ENCODE data around the gene BAZ1A.
"Not testable (repeated sequence)": the region's sequence is repeated elsewhere in the genome, so short reads cannot be mapped to it uniquely, and the experiment has no call there.

The BAZ1A gene

DNA sequence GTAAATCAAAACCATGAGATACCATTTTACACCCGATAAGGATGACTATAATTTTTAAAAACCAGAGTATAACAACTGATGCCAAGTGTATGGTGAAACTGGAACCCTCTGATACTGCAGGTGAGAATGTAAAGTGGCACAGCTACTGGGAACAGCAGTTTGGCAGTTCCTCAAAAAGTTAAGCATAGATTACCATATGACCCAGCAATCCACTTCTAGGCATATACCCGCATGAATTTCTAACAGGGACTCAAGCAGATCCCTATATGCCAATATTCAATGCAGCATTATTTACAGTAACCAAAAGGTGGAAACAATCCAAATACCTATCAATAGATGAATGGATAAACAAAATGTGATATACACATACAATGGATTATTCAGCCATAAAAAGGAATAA is 57.4 kb downstream of the BAZ1A start:
- no peak for DNase-seq (ENCODE audit: low read depth, low spot score)
- no peaks in the 10 kb centered on the region for H3K4me1 ChIP-seq (ENCODE audit: control insufficient read depth, insufficient read depth, low read length)
- no peaks in the 10 kb centered on the region for H3K27me3 ChIP-seq (ENCODE audit: control insufficient read depth, insufficient read depth, low read length)
- H3K27ac ChIP-seq (ENCODE audit: low read length): no peak overlapping the region
- no peak overlapping the region for H3K4me3 ChIP-seq (ENCODE audit: low read length)
- H3K36me3 ChIP-seq (ENCODE audit: control insufficient read depth, insufficient read depth, low read length): no peaks in the 10 kb centered on the region
- WGBS (ENCODE audit: insufficient coverage, insufficient read length): no CpG with 5 or more reads among the region's 2 CpGs
- no peaks in the 10 kb centered on the region for H3K9me3 ChIP-seq (ENCODE audit: control insufficient read depth, insufficient read depth, low read length)

DNA sequence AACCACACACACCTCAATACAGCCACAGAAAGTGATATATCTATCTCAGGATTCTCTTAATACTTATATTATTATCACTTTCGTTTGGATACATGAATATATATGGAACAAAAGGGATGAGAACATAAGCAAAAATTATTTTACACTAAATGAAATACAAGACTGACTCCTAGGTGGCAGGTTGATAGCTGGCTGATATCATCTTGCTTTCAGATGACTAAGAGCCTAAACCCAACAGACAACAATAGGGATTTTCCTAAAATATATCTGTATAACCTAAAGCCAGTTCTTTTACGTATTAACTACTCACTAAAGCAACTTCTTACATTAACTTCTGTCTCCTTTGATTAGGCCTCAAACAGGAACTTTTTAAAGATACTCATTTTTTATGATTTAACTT is 65.1 kb downstream of the BAZ1A start:
- no peak overlapping the region for H3K4me3 ChIP-seq (ENCODE audit: low read length)

DNA sequence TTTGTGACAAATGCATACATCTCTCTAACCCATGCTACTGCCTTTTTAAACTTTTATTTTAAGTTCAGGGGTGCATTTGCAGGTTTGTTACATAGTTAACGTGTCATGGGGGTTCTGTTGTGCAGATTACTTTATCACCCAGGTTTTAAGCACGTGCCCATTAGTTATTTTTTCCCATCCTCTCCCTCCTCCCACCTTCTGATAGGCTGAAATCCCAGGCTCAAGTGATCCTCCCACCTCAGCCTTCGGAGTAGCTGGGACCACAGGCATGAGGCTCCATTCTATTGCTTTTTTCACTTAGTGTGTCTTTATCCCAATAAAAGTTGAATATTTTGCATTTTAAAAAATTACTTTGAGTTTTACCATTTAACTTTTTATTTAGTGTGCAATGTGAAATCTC is 68.9 kb downstream of the BAZ1A start:
- DNase-seq (ENCODE audit: low read depth, low spot score): no peak
- Histone ChIP-seq H3K27me3 (ENCODE audit: control insufficient read depth, insufficient read depth, low read length) (no peaks in the 10 kb centered on the region), H3K36me3 (ENCODE audit: control insufficient read depth, insufficient read depth, low read length) (peaks cover 4% of the 10 kb centered on the region; the same call in 1 of the 2 replicates), H3K4me3 (ENCODE audit: low read length) (no peak overlapping the region), H3K27ac (ENCODE audit: low read length) (no peak overlapping the region), H3K9me3 (ENCODE audit: control insufficient read depth, insufficient read depth, low read length) (no peaks in the 10 kb centered on the region), H3K4me1 (ENCODE audit: control insufficient read depth, insufficient read depth, low read length) (no peaks in the 10 kb centered on the region)
- no CpG with 5 or more reads among the region's 3 CpGs for WGBS (ENCODE audit: insufficient coverage, insufficient read length)

More for the DNA sequence above, 65.1 kb downstream of the BAZ1A start:
- no CpG with 5 or more reads among the region's 2 CpGs for WGBS (ENCODE audit: insufficient coverage, insufficient read length)
- DNase-seq (ENCODE audit: low read depth, low spot score): no peak
- H3K27ac ChIP-seq (ENCODE audit: low read length): no peak overlapping the region
- H3K9me3 ChIP-seq (ENCODE audit: control insufficient read depth, insufficient read depth, low read length): no peaks in the 10 kb centered on the region
- H3K4me1 ChIP-seq (ENCODE audit: control insufficient read depth, insufficient read depth, low read length): no peaks in the 10 kb centered on the region
- H3K27me3 ChIP-seq (ENCODE audit: control insufficient read depth, insufficient read depth, low read length): no peaks in the 10 kb centered on the region
- H3K36me3 ChIP-seq (ENCODE audit: control insufficient read depth, insufficient read depth, low read length): no peaks in the 10 kb centered on the region

DNA sequence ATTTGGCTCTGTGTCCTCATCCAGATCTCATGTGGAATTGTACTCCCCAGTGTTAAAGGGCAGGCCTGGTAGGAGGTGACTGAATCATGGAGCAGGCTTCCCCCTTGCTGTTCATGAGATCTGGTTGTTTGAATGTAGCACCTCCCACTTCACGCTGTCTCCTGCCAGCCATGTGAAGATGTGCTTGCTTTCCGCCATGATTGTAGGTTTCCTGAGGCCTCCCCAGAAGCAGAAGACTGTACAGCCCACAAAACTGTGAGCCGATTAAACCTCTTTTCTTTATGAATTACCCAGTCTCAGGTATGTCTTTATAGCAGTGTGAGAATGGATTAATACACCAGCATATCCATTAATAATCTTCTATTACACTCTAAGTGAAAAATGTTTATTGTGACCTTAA is 70.2 kb downstream of the BAZ1A start:
- no peaks in the 10 kb centered on the region for H3K4me1 ChIP-seq (ENCODE audit: control insufficient read depth, insufficient read depth, low read length)
- H3K9me3 ChIP-seq (ENCODE audit: control insufficient read depth, insufficient read depth, low read length): no peaks in the 10 kb centered on the region
- H3K27me3 ChIP-seq (ENCODE audit: control insufficient read depth, insufficient read depth, low read length): no peaks in the 10 kb centered on the region
- WGBS (ENCODE audit: insufficient coverage, insufficient read length): no CpG with 5 or more reads among the region's 3 CpGs
- H3K4me3 ChIP-seq (ENCODE audit: low read length): no peak overlapping the region
- H3K27ac ChIP-seq (ENCODE audit: low read length): no peak overlapping the region
- peaks cover 4% of the 10 kb centered on the region; the same call in 1 of the 2 replicates for H3K36me3 ChIP-seq (ENCODE audit: control insufficient read depth, insufficient read depth, low read length)
- DNase-seq (ENCODE audit: low read depth, low spot score): no peak

DNA sequence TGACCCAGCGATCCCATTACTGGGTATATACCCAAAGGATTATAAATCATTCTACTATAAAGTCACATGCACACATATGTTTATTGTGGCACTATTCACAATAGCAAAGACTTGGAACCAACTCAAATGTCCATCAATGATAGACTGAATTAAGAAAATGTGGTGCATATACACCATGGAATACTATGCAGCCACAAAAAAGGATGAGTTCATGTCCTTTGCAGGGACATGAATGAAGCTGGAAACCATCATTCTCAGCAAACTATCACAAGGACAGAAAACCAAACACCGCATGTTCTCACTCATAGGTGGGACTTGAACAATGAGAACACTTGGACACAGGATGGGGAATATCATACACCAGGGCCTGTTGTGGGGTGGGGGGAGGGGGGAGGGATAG is 76.3 kb downstream of the BAZ1A start:
- not testable (repeated sequence) for H3K27me3 ChIP-seq (ENCODE audit: control insufficient read depth, insufficient read depth, low read length); H3K4me3 ChIP-seq (ENCODE audit: low read length); H3K9me3 ChIP-seq (ENCODE audit: control insufficient read depth, insufficient read depth, low read length); DNase-seq (ENCODE audit: low read depth, low spot score); H3K36me3 ChIP-seq (ENCODE audit: control insufficient read depth, insufficient read depth, low read length); H3K27ac ChIP-seq (ENCODE audit: low read length); H3K4me1 ChIP-seq (ENCODE audit: control insufficient read depth, insufficient read depth, low read length)
- no CpG with 5 or more reads among the region's 2 CpGs for WGBS (ENCODE audit: insufficient coverage, insufficient read length)

DNA sequence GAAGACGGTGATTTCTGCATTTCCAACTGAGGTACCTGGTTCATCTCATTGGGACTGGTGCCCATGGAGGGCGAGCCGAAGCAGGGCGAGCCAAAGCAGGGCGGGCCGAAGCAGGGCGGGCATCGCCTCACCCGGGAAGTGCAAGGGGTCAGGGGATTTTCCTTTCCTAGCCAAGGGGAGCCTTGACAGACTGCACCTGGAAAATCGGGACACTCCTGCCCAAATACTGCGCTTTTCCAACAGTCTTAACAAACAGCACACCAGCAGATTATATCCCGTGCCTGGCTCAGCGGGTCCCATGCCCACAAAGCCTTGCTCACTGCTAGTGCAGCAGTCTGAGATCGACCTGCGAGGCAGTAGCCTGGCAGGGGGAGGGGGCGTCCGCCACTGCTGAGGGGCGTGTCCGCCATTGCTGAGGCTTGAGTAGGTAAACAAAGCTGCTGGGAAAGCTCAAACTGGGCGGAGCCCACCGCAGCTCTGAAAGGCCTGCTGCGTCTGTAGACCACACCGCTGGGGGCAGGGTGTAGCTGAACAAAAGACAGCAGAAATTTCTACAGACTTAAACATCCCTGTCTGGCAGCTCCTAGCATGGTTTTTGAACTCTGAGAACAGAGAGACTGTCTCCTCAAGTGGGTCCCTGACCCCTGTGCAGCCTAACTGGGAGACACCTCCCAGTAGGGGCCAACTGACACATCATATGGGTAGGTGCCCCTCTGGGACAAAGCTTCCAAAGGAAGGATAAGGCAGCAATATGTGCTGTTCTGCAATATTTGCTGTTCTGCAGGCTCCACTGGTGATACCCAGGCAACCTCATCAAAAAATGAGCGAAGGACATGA is 77.2 kb downstream of the BAZ1A start:
- peaks cover 7% of the 10 kb centered on the region; the same call in 1 of the 2 replicates for H3K36me3 ChIP-seq (ENCODE audit: control insufficient read depth, insufficient read depth, low read length)
- WGBS (ENCODE audit: insufficient coverage, insufficient read length): no CpG with 5 or more reads among the region's 24 CpGs
- no peak for DNase-seq (ENCODE audit: low read depth, low spot score)

DNA sequence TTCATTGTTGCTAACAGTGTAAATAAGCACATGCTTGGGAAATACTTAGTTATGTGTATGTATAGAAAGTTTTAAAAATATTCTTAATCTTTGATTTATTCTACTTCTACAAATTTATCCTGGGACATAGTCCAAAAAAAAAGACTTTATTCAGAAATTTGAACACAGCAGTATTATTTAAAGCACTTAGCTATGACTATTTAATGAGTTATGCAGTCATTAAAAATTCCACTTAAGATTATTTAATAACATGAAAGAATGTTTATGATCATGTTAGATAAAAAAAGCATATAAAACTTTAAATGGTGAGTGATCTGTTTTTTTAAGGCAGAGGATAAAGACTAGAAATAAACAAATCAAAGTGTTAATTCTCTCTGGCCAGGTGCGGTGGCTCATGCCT is 78.3 kb downstream of the BAZ1A start:
- H3K36me3 ChIP-seq (ENCODE audit: control insufficient read depth, insufficient read depth, low read length): 0 out of 2 replicates have a peak, but pooled peaks cover 2% of the 10 kb centered on the region
- no peak overlapping the region for H3K4me3 ChIP-seq (ENCODE audit: low read length)
- no peaks in the 10 kb centered on the region for H3K4me1 ChIP-seq (ENCODE audit: control insufficient read depth, insufficient read depth, low read length)
- no peak overlapping the region for H3K27ac ChIP-seq (ENCODE audit: low read length)
- H3K9me3 ChIP-seq (ENCODE audit: control insufficient read depth, insufficient read depth, low read length): no peaks in the 10 kb centered on the region; the same call in 1 of the 2 replicates
- no CpG with 5 or more reads among the region's 1 CpG for WGBS (ENCODE audit: insufficient coverage, insufficient read length)
- no peak for DNase-seq (ENCODE audit: low read depth, low spot score)
- H3K27me3 ChIP-seq (ENCODE audit: control insufficient read depth, insufficient read depth, low read length): no peaks in the 10 kb centered on the region

More for the DNA sequence above, 77.2 kb downstream of the BAZ1A start:
- no peak overlapping the region for H3K4me3 ChIP-seq (ENCODE audit: low read length)
- H3K4me1 ChIP-seq (ENCODE audit: control insufficient read depth, insufficient read depth, low read length): no peaks in the 10 kb centered on the region
- no peak overlapping the region for H3K27ac ChIP-seq (ENCODE audit: low read length)
- no peaks in the 10 kb centered on the region for H3K27me3 ChIP-seq (ENCODE audit: control insufficient read depth, insufficient read depth, low read length)
- no peaks in the 10 kb centered on the region; the same call in 1 of the 2 replicates for H3K9me3 ChIP-seq (ENCODE audit: control insufficient read depth, insufficient read depth, low read length)

DNA sequence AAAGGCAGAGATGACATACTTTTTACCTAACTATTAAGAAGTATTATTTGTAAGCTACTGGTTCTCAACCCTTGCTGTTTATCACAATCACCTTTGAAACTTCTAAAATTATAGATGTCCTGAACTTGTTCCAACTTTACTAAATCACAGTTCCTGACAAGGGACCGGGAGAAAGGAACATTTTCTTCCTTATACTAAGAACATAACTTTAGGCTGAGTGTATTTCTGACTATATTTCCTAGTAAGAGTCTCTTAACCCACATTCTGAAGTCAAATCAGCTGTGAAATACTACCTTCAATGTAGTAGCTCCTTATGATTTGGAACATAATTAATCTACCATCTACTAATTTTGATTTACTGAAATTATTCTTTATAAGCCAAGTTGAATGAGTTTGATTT is 80.2 kb downstream of the BAZ1A start:
- H3K27me3 ChIP-seq (ENCODE audit: control insufficient read depth, insufficient read depth, low read length): no peaks in the 10 kb centered on the region
- no CpG with 5 or more reads among the region's 1 CpG for WGBS (ENCODE audit: insufficient coverage, insufficient read length)
- 0 out of 2 replicates have a peak, but pooled peaks cover 2% of the 10 kb centered on the region for H3K36me3 ChIP-seq (ENCODE audit: control insufficient read depth, insufficient read depth, low read length)
- H3K9me3 ChIP-seq (ENCODE audit: control insufficient read depth, insufficient read depth, low read length): no peaks in the 10 kb centered on the region; the same call in 1 of the 2 replicates
- DNase-seq (ENCODE audit: low read depth, low spot score): no peak
- H3K4me3 ChIP-seq (ENCODE audit: low read length): no peak overlapping the region
- H3K4me1 ChIP-seq (ENCODE audit: control insufficient read depth, insufficient read depth, low read length): no peaks in the 10 kb centered on the region
- no peak overlapping the region for H3K27ac ChIP-seq (ENCODE audit: low read length)

DNA sequence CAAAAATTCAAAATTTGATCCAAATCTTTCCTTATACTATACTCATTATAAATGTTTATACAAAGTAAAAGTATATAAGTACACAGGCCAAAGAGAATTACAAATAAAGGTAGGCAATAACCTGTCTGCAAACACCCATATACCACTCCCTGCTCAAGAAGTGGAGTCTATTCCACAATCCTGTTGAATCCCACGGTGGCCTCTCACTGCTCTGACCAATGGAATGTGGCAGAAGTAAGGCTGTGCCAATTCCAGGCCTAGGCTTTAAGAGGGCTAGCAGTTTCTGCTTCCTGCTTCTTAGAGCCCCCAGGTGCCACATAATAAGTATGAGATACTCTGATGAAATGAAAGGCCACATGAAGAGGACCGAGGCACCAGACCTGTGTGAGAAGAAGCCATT is 80.9 kb downstream of the BAZ1A start:
- Histone ChIP-seq H3K27me3 (ENCODE audit: control insufficient read depth, insufficient read depth, low read length) (no peaks in the 10 kb centered on the region), H3K36me3 (ENCODE audit: control insufficient read depth, insufficient read depth, low read length) (0 out of 2 replicates have a peak, but pooled peaks cover 2% of the 10 kb centered on the region), H3K9me3 (ENCODE audit: control insufficient read depth, insufficient read depth, low read length) (no peaks in the 10 kb centered on the region; the same call in 1 of the 2 replicates), H3K4me3 (ENCODE audit: low read length) (no peak overlapping the region), H3K4me1 (ENCODE audit: control insufficient read depth, insufficient read depth, low read length) (no peaks in the 10 kb centered on the region), H3K27ac (ENCODE audit: low read length) (no peak overlapping the region)
- DNase-seq (ENCODE audit: low read depth, low spot score): no peak
- no CpG with 5 or more reads among the region's 2 CpGs for WGBS (ENCODE audit: insufficient coverage, insufficient read length)

DNA sequence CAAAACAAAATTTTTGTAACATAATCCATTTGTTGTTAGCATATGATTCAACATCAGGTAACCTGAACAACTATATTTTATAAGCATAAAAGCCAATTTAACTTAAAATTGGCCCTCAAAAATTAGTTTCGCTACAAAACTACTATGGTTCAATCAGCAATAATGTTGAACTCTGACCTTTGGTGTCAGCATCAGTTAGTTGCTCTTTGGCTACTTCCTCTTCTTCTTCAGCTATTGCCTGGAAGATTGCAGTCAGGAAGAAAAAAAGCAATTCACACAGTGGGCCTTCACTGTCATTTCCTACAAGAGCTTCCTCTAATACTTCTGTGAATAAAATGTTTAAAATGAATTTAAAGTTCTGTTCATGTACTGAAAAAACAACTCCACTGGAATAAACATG is 82.6 kb downstream of the BAZ1A start:
- no CpG with 5 or more reads among the region's 1 CpG for WGBS (ENCODE audit: insufficient coverage, insufficient read length)

More for the DNA sequence above, 82.6 kb downstream of the BAZ1A start:
- H3K9me3 ChIP-seq (ENCODE audit: control insufficient read depth, insufficient read depth, low read length): no peaks in the 10 kb centered on the region
- no peak overlapping the region for H3K4me3 ChIP-seq (ENCODE audit: low read length)
- no peak overlapping the region for H3K27ac ChIP-seq (ENCODE audit: low read length)
- no peak for DNase-seq (ENCODE audit: low read depth, low spot score)
- H3K36me3 ChIP-seq (ENCODE audit: control insufficient read depth, insufficient read depth, low read length): no peaks in the 10 kb centered on the region
- no peaks in the 10 kb centered on the region for H3K4me1 ChIP-seq (ENCODE audit: control insufficient read depth, insufficient read depth, low read length)
- no peaks in the 10 kb centered on the region for H3K27me3 ChIP-seq (ENCODE audit: control insufficient read depth, insufficient read depth, low read length)

All from iPS DF 6.9 (cell line).